ENCODE measurements around the gene TEX52.
A peak's percentile ranks its signal among the peaks of the same experiment; 100 is the strongest.

Gene TEX52

DNA sequence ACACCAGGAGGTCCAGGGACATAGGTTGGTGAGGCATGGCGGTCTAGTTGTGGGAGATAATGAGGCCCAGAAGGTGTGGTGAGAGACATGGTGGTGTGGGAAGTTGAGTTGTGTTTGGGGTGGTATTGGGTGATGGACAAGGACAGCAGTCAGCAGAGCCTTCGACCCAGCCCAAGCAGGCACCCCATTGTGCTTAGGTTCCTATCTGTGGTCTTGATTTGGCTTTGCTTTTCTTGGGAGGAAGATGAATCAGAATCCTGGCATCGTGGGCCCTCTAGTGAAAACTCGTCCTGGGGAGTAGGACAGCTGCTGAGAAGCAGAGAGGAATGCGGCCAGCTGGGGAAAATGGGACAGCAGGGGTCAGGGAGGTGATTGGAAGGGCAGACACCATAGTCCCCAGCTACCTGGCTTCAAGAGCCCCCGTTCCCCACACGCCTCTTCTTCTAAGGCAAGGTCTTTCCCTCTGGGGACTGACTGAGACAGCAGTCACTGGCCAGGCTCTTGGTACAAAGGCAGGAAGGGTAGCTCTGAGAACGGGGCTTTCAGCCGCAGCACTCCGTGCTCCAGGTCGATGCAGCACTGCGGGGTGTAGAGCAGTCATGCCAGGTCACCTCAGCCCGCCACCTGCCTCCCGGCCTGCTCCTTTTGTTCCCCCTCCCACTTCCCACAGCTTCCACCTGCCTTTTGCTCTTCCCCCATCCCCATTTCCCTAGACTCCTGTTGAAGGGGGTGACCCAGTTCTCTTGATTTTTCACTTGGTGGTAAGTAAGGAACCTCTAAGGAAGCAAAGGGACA is 29.9 kb downstream of the TEX52 start:
- Mint-ChIP-seq H3K4me3 (no peak overlapping the region), H3K27ac (peak overlapping the region; percentile 53), H3K27me3 (no peaks in the 10 kb centered on the region), H3K36me3 (ENCODE audit: low read depth) (peaks cover 94% of the 10 kb centered on the region), H3K4me1 (ENCODE audit: low read depth) (no peaks in the 10 kb centered on the region), H3K9me3 (no peaks in the 10 kb centered on the region)
- no peak for DNase-seq

- Mint-ChIP-seq H3K9me3 (no peaks in the 10 kb centered on the region), H3K27me3 (no peaks in the 10 kb centered on the region), H3K27ac (no peak overlapping the region), H3K4me3 (no peak overlapping the region), H3K4me1 (ENCODE audit: low read depth) (no peaks in the 10 kb centered on the region), H3K36me3 (ENCODE audit: low read depth) (peaks cover 96% of the 10 kb centered on the region)
- no peak for DNase-seq
These were observed 30.8 kb downstream of the TEX52 start for GRCh38 chr12:2826036-2826435.

DNA sequence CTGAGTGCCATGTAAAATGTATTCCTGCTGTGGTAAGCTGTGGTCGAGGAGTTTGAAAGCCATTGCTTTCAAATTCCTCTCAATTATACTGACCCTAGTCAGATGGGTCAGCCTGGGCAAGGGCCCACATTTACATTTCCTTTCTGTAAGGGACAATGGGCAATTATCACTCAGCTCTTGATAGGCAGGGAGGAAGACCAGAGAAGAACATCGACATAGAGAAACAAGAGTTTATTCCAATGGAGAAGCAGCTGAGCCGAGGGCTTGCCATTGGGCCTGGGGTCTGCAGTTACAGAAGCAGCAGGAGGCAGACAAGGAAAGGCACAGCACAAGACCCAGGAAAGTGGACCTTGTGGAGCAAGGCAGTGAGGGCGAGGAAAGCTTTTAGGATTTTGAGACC is 31.7 kb downstream of the TEX52 start:
- Mint-ChIP-seq H3K27ac (no peak overlapping the region), H3K36me3 (ENCODE audit: low read depth) (peaks cover 96% of the 10 kb centered on the region), H3K4me3 (no peak overlapping the region), H3K4me1 (ENCODE audit: low read depth) (no peaks in the 10 kb centered on the region), H3K27me3 (no peaks in the 10 kb centered on the region), H3K9me3 (no peaks in the 10 kb centered on the region)
- no peak for DNase-seq

DNA sequence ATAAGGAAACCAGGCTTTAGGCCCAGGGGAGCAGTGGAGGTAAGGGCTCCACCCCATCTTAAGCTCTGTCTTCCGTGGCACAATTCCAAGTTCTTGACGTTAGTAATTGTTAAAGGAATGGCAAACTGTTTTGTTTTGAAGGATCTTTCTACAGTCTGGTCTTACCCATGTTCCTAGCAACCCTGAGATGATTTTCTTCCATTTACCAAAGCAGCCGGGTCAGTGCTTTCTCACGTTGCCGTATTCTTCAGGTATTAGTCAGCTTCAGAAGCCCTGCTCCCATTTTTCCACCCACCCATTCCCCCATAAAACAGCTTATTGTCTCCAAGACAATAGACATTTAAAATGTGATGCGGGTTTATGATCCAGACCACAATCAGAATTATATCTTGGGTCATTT is 32.3 kb downstream of the TEX52 start:
- Mint-ChIP-seq H3K27me3 (no peaks in the 10 kb centered on the region), H3K27ac (no peak overlapping the region), H3K36me3 (ENCODE audit: low read depth) (peaks cover 99% of the 10 kb centered on the region)

DNA sequence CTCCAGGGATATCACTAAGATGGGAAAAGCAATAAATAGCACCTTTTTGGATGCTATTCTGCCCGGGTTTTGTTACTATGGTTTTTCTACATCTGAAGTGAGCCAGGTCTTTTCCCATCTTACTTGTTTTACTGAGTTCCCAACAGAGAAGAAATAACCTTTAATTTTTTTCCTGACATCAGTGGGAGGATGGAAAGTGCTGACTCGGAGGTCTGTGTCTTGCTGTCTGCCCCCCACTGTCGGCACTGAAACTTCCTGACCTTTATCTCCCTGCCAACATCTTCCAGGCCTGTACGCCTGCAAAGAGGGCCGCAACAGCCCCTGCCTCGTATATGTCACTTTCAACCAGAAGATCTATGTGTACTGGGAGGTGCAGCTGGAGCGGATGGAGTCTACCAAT is 33.4 kb downstream of the TEX52 start:
- H3K36me3 Mint-ChIP-seq (ENCODE audit: low read depth) = peaks cover 96% of the 10 kb centered on the region
- no peak overlapping the region for H3K4me3 Mint-ChIP-seq
- H3K4me1 Mint-ChIP-seq (ENCODE audit: low read depth) = no peaks in the 10 kb centered on the region
- DNase-seq = no peak
- H3K27me3 Mint-ChIP-seq = no peaks in the 10 kb centered on the region
- no peak overlapping the region for H3K27ac Mint-ChIP-seq
- H3K9me3 Mint-ChIP-seq = no peaks in the 10 kb centered on the region

More for the DNA sequence above, 32.3 kb downstream of the TEX52 start:
- H3K9me3 Mint-ChIP-seq = no peaks in the 10 kb centered on the region
- no peak overlapping the region for H3K4me3 Mint-ChIP-seq
- DNase-seq = no peak
- H3K4me1 Mint-ChIP-seq (ENCODE audit: low read depth) = no peaks in the 10 kb centered on the region

DNA sequence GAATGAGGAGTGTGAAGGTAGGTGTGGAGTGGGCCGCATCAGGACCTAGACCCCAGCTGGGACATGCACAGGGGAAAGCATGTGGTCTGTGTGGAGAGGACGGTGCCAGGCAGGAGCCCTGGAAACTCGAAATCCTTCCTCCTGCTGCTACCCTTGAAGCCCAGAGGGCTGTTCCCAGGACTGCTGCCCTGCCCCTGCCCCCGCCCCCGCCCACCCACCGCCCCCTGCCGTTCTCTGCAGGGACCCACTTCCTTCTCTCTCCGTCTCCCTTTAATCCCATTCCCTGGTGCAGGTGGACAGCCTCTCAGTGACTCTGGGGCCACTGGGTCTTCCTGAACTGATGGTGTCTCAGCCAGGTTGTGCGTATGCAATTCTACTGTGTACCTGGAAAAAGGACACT is 36.4 kb downstream of the TEX52 start:
- H3K4me3 Mint-ChIP-seq = no peak overlapping the region
- H3K4me1 Mint-ChIP-seq (ENCODE audit: low read depth) = peaks cover 7% of the 10 kb centered on the region
- no peaks in the 10 kb centered on the region for H3K27me3 Mint-ChIP-seq
- no peak for DNase-seq
- no peaks in the 10 kb centered on the region for H3K9me3 Mint-ChIP-seq
- H3K36me3 Mint-ChIP-seq (ENCODE audit: low read depth) = peaks cover 90% of the 10 kb centered on the region
- H3K27ac Mint-ChIP-seq = no peak overlapping the region

DNA sequence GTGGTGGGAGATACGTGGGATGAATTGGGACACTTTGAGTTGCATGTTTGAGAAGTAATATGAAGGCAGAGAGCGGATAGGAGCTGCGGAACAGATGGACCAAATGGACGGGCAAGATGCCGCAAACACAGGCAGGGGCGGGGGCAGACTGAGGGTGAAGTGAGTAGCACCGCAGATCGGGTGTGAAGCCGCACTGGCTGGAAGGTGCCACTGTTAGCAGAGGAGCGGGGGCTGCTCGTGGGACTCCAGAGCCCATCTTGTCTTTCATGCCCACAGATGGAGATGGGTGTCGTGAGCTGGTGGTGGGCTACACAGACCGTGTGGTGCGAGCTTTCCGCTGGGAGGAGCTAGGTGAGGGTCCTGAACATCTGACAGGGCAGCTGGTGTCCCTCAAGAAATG is 37.0 kb downstream of the TEX52 start:
- no peak overlapping the region for H3K27ac Mint-ChIP-seq
- DNase-seq = no peak
- no peaks in the 10 kb centered on the region for H3K9me3 Mint-ChIP-seq
- H3K4me1 Mint-ChIP-seq (ENCODE audit: low read depth) = peaks cover 12% of the 10 kb centered on the region
- no peaks in the 10 kb centered on the region for H3K27me3 Mint-ChIP-seq
- H3K36me3 Mint-ChIP-seq (ENCODE audit: low read depth) = peaks cover 88% of the 10 kb centered on the region
- no peak overlapping the region for H3K4me3 Mint-ChIP-seq

DNA sequence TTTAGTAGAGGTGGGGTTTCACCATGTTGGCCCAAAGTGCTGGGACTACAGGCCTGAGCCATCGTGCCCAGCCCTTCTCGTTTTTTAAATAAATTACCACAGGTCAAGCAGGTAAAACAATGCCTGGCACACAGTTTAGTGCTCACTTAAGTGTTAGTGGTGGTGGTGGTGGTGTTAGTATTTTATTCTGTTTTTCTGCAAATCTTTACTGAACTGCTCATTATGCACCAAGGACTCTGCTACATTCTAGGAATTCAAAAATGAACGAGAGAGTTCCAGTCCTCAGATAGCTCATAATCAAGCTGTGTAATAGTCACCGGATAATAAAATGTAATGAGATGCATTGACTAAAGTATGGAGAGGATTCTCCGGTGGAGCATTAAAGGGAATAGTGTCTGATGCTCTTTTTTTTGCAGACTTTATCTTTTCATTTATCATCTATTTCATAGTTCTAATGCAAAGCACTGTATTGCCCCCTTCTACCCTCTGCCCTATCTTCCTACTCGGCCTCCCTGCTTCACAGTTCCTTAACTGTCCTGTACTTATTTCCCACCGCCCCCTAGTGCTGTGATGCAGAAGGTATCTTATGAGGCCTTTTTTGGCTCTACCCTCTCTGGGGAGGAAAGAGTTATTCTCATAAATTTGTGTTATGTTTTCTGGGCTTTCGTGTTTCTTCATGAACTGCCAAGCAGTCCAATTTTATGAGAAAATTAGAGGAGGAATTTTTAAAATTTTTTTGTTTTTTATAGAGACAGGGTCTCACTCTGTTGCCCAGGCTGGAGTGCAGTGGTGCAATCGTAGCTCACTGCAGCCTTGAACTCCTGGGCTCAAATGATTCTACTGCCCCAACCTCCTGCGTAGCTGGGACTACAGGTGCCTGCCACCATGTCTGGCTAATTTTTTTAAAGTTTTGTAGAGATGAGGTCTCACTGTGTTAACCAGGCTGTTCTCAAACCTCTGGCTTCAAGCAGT is 43.3 kb downstream of the TEX52 start:
- no peak for DNase-seq
- peak overlapping the region; percentile 99 for H3K4me3 Mint-ChIP-seq
- H3K36me3 Mint-ChIP-seq (ENCODE audit: low read depth) = peaks cover 56% of the 10 kb centered on the region
- no peaks in the 10 kb centered on the region for H3K9me3 Mint-ChIP-seq
- H3K27ac Mint-ChIP-seq = peak overlapping the region; percentile 100
- no peaks in the 10 kb centered on the region for H3K27me3 Mint-ChIP-seq
- H3K4me1 Mint-ChIP-seq (ENCODE audit: low read depth) = peaks cover 34% of the 10 kb centered on the region

DNA sequence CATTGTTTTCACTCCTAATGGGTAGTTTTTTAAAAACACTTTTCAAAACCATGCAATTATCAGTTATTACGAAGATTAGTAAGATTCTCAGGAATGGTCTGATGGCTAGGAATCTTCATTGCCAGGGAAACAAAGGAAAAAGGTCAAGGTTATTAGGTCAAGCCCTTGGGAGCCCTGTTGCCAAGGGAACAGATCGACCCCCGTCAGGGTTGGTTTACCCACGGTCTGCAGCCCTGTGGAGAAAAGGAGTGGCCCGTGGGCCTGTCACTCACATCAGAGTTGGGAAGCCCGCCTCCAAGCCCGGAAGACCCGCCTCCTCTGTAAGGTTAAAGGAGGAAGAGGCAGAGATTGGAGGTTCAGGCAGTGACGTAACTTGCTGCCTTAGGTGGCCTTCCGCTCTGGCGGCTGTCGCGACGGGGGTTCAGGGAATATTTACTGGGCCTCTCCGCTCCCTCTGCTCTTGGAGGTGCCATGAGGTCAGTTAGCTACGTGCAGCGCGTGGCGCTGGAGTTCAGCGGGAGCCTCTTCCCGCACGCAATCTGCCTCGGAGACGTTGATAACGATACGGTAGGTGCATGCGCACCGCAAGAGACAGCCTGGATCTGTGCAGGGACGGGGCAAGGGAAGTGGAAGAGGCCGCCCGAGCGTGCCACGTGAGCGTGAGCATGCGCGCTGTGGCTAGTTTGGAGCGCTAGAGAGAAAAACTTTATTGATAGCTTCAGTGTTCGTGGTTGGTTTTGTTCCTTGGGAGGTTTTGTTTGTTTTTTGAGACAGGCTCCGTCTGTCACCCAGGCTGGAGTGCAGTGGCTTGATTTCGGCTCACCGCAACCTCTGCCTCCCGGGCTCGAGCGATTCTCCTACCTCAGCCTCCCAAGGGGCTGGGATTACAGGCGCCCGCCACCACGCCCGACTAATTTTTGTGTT is 44.3 kb downstream of the TEX52 start, which contains the start of gene ITFG2:
Gene ITFG2 (plus strand): TSS at position 379 of the 924 bp plus-strand sequence. CDS start 93 bp downstream, at position 472.
- peaks cover 48% of the 10 kb centered on the region for H3K36me3 Mint-ChIP-seq (ENCODE audit: low read depth)
- peak within 1 kb of the TSS; percentile 99 for H3K4me3 Mint-ChIP-seq
- H3K27me3 Mint-ChIP-seq = no peaks in the 10 kb centered on the region
- peak within 1 kb of the TSS; percentile 100 for H3K27ac Mint-ChIP-seq
- peaks cover 34% of the 10 kb centered on the region for H3K4me1 Mint-ChIP-seq (ENCODE audit: low read depth)
- DNase-seq = peak; percentile 95
- no peaks in the 10 kb centered on the region for H3K9me3 Mint-ChIP-seq

DNA sequence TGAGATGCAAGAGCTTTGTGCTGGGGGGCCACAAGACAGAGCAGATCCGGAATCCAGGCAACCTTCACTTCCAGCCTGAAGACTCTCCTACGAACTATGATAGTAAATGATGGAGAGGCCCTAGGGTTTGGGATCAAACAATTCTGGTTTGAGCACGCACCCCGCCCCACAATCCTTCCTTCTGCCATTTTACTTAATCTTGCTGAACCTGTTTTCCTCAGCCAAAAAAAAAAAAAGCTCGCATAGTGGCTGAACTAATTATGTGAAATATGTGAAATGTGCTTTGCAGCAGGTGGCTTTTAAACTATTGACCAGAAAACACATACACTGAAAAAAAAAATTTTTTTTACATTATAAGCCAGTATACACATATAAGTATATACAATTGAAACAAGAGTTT is 45.0 kb downstream of the TEX52 start:
- peak overlapping the region; percentile 28 for H3K27ac Mint-ChIP-seq
- peak overlapping the region; percentile 99 for H3K4me3 Mint-ChIP-seq
- H3K9me3 Mint-ChIP-seq = no peaks in the 10 kb centered on the region
- no peaks in the 10 kb centered on the region for H3K27me3 Mint-ChIP-seq
- no peak for DNase-seq
- peaks cover 30% of the 10 kb centered on the region for H3K4me1 Mint-ChIP-seq (ENCODE audit: low read depth)
- H3K36me3 Mint-ChIP-seq (ENCODE audit: low read depth) = peaks cover 48% of the 10 kb centered on the region

- peaks cover 60% of the 10 kb centered on the region for H3K36me3 Mint-ChIP-seq (ENCODE audit: low read depth)
These were observed 50.1 kb downstream of the TEX52 start for GRCh38 chr12:2806700-2807099.

GRCh38 chr12:2805143-2805520 is 51.7 kb downstream of the TEX52 start:
- peak overlapping the region; percentile 63 for H3K27ac Mint-ChIP-seq
- H3K9me3 Mint-ChIP-seq = no peaks in the 10 kb centered on the region
- H3K27me3 Mint-ChIP-seq = no peaks in the 10 kb centered on the region

More at GRCh38 chr12:2806700-2807099, 50.1 kb downstream of the TEX52 start:
- H3K27ac Mint-ChIP-seq = no peak overlapping the region
- no peaks in the 10 kb centered on the region for H3K9me3 Mint-ChIP-seq
- H3K4me1 Mint-ChIP-seq (ENCODE audit: low read depth) = peaks cover 13% of the 10 kb centered on the region
- no peak overlapping the region for H3K4me3 Mint-ChIP-seq
- H3K27me3 Mint-ChIP-seq = no peaks in the 10 kb centered on the region
- DNase-seq = no peak

GRCh38 chr12:2804393-2805142 is 52.3 kb downstream of the TEX52 start:
- Mint-ChIP-seq H3K36me3 (ENCODE audit: low read depth) (peaks cover 82% of the 10 kb centered on the region), H3K27me3 (no peaks in the 10 kb centered on the region), H3K27ac (peak overlapping the region; percentile 63), H3K9me3 (no peaks in the 10 kb centered on the region), H3K4me3 (no peak overlapping the region), H3K4me1 (ENCODE audit: low read depth) (peaks cover 12% of the 10 kb centered on the region)
- no peak for DNase-seq

More at GRCh38 chr12:2805143-2805520, 51.7 kb downstream of the TEX52 start:
- H3K36me3 Mint-ChIP-seq (ENCODE audit: low read depth) = peaks cover 76% of the 10 kb centered on the region
- H3K4me3 Mint-ChIP-seq = no peak overlapping the region
- DNase-seq = no peak
- H3K4me1 Mint-ChIP-seq (ENCODE audit: low read depth) = peaks cover 10% of the 10 kb centered on the region
